ENCODE measurements around the gene ABCB9.

Gene ABCB9

DNA sequence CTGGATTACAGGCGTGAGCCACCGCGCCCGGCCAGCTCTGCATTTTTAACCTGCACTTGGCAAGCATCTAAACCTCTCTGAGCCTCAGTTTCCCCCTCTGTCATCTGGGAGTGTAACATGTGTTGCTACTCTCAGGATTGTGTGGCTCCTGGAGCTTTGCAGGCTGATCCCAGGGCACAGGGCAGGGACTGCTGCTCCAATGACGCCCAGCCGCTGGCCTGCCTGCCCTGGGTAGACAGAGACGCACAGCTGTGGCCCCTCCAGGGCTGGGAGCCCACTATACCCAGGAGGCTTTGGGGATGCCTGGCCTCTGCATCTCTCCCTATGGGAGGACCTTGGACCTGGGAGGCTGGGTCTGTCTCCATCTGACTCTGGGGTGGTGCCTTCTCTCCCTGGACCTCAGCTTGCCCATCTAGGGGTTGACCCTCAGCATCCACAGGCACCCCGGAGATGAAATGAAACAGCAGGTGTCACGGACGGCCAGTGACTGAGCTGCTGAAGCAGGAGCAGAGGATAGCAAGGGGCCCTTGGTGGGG, 27.9 kb upstream of the ABCB9 start:
- DNase-seq: no peak

DNA sequence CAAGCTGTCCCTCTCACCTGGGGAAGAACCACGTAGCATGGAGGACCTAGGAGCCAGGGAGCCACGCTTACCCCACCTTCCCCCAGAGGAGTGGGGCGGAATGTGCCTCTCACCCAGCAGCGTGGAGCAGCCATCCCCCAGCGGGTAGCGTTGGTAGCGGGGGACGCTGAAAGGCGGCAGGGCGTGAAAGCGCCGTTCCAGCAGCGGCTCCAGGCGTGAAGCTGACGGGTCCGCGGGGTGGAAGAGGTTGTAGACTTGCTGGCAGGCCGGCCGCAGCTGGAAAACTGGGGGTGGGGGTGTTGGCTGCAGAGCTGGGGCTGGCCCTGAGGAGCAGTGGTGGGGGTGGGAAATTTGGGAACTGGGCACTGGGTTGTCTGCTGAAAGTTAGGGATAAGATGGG, 26.1 kb upstream of the ABCB9 start:
- no peak for DNase-seq

DNA sequence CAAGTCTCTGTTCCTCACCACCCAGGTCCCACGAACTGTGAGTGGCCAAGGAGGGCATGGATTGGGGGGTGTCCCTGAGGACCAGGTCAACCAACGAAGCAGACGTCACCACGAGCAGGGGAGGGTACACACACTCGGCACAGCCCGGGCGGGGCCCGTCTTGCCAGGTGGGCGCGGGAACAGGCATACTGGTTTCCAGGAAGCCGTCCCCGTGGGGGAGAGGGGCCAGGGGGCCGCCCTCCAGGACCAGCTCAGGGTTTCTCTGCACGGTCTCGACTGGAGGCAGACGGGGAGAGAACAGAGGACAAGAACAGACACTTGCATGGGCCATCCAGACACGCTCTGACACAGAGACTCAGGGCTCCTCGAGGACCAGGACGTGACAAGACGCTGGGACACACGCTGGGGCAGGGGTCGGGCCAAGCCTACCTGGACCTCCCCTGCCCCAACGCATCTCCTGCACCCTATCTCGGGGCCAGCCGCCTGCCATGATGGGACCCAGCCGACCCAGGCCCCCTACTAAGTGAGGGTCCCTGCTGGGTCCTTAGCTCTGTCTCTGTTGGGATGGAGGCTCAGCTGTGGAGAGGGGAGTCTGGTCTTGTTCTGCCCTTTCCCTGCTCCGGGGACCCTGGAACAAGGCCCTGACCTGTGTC, 25.5 kb upstream of the ABCB9 start:
- DNase-seq: no peak

DNA sequence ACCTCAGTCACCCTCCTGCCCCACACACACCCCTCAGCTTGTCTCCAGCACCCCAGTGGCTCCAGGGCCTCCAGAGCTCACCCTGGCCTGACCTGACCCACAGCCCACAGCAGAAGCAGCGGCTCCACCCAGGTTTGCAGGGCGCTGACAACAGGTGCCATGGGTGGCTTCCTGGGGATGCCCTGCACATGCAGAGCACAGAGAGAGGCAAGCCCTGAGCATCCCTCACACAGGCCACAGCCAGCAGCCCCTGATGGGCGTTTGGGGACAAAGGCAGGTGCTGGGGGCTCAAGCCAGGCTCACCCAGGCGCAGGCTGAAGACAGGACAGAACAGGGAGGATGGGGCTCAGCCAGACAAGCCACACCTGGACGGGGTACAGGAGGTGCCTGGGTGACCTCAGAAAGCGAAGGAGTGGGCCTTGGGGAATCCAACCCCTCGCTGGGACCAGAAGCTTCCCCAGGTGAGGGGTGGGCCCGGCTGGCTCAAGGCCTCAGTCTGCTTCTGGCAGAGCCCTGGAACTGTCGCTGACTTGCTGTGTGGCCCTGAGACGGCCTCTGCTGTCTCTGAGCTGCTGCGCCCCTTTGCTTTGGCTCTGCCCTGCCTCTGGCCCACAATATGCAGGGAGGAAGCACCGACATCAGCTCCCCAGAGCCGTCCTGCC, 24.8 kb upstream of the ABCB9 start:
- no peak for DNase-seq

DNA sequence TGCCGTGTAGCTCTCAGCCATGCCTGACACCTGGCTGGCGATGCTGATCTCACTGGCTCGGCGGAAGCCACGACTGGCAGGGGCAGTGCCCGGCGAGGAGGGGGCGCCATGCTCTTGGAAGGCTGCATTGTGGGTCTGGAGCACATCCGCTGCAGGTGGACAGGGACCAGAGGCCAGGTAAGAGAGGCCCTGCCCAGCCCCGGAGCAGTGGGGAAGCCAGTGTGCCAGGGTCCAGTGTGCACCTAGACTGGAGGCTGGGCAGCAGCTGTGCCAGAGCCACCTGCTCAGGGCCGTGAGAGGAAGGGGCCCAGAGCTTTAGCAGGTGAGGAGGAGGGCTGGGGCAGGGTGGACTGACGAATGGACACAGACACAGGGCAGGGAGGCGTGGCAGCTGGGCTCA, 24.3 kb upstream of the ABCB9 start:
- no peak for DNase-seq

DNA sequence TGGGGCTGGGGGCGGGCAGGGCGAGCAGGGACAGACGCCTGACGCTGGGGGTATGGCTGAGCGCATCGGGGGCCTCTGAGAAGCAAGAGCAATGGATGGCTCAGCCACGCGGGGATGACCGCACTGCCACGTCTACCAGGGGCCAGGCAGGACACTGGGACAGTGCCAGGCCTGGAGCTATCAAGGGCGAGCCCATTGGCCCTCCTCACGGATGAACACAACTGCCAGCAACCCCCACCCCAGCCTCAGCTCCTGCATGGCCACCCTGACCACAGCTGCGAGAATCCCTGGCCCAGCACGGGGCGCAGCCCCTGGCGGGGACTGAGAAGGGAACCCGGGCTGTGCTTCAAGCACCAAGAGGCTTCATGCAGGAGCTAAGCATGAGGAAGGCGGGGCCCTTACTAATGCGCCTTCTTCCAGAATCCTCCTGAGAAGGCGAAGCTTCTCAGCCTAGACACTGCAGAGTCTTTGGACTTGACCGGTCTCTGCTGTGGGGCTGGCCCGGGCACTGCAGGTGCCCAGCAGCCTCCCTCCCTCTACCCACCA, 23.7 kb upstream of the ABCB9 start:
- DNase-seq: no peak

DNA sequence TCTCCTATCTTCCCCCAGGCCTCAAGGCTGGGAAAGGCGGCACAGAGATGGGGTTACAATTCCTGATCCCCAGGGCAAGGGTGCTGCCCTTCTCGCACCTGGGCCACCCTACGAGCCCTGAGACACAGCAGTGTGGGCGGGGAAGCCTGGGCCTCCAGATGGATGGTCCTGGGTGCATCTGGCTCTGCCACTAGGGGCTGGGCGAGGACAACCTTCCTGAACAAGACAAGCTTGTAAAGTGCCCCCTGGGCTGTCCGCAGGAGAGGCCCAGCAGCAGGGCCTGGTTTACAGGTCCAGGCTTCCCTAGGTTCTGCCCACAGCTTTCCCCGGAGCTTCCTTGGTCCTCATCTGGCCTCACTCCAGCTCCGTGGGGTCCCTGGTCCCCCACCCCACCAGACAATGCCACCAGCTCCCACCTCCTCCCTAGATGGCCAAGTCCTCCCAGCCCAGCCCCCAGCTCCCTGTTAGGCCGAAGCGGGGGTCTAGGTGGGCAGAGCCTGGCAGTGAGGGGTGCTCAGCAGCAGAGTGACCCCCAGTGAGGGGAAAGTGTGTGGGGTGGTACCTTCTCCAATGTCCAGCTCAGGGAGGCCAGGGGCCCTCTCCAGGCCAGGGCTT, 23.1 kb upstream of the ABCB9 start:
- DNase-seq: no peak

DNA sequence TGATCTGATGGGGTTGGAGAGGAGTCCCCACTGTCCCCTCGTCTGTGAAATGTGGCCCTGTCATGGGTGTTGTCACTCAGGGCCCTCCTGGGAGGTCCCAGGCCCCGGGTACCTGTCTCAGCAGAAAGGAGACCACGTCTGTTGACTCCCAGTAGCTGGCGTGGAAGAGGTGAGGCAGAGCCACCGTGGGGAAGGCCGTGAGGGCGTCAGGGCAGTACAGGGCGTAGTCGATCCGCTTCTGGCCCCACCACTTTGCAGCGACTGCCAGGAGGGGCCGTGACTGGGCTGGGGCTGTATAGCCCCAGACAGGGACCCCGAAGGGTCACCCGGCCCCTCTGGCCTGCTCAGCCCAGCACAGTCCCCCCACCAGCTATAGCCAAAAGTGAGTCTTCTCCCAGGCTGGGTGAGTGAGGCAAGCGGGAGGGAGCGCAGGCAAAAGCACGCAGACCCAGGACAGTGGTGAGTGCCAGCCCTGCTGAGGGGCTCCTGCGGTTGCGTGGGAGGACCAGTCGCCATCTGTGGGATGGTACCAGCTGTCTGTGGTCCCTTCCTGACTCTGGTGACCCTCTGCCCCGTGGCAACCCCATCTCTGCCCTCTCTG, 22.4 kb upstream of the ABCB9 start:
- DNase-seq: no peak

DNA sequence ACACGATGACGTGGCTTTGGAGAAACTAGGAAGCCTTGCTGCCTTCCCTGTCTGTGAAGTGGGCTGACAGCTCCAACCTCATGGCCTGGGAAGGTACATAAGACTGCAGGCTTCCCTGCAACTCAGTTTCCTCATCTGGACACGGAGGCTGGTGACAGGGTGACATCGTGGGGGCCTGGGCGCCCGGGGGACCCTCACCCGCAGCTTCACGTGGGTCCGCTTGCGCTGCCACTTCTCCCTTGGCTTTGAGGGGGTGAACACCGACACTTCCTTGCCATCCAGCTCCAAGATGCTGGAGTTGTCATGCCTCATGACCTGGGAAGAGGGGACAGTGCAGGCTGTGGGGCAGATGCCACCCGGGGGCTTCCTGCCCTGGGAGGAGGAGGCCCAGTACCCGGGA, 21.8 kb upstream of the ABCB9 start:
- no peak for DNase-seq

DNA sequence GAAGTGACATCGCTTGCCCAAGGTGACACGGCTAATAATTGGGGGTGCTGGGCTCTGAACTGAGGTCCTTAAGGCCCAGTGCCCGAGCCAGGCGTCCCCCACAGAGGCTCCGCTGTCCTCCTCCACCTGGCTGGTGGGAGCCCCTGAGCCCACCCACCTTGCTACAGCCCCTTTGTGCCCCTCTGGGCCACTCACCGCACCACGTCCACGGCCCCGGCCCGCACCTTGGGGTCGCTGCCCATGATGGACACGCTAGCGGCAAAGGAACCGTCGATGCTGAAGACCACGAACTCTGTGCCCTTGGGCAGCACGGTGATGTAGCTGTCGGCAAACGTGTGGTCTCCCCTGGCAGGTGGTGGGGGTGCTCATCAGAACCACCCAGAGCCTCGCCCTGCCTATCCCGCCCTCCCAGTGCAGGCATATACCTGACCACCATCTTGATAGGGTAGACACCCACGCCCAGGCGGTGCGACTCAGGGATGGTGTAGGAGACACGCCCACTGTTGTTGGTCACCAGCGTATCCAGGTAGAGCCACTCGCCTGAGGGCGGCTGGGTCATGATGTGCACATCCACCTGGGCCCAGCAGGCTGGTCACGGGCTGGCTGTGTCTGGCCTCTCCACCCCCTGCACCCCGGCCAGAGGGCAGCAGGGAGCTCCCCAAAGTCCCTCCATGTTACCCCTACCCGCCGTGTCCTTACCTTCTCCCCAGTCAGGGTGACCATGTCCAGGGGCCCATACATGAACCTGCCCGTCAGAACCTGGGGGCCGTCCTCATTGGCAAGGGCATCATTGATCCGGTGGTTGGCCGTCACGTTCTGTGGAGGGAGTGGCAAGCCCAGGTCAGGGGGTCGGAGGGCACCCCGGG, 21.1 kb upstream of the ABCB9 start:
- no peak for DNase-seq

DNA sequence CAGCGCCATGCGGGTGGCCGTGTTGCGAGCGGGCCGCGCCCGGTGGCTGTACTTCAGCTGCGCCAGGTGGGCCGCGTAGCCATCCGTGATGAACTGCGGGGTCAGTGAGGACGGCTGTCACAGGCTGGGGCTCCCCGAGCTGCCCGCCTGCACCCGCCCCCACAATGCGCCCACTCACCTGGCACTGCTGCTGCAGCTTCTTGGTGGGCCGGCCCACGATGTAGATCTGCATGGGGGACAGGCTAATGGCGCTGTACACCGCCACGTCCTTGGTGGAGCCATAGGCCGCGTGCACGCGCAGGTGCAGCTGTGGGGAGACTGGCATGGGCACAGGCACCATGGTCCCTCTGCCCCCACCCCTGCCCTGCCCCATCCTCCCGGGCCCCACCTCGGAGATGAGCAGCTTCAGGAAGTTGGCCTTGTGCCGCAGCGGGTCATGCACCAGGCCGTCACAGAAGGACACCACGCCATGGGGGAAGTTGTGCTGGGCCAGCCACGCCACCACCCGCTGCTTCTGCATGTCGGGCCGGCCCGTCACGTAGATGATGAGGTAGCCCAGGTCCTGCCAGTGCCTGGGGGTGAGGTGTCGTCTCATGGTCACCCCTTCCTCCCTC, 20.1 kb upstream of the ABCB9 start:
- DNase-seq: no peak

DNA sequence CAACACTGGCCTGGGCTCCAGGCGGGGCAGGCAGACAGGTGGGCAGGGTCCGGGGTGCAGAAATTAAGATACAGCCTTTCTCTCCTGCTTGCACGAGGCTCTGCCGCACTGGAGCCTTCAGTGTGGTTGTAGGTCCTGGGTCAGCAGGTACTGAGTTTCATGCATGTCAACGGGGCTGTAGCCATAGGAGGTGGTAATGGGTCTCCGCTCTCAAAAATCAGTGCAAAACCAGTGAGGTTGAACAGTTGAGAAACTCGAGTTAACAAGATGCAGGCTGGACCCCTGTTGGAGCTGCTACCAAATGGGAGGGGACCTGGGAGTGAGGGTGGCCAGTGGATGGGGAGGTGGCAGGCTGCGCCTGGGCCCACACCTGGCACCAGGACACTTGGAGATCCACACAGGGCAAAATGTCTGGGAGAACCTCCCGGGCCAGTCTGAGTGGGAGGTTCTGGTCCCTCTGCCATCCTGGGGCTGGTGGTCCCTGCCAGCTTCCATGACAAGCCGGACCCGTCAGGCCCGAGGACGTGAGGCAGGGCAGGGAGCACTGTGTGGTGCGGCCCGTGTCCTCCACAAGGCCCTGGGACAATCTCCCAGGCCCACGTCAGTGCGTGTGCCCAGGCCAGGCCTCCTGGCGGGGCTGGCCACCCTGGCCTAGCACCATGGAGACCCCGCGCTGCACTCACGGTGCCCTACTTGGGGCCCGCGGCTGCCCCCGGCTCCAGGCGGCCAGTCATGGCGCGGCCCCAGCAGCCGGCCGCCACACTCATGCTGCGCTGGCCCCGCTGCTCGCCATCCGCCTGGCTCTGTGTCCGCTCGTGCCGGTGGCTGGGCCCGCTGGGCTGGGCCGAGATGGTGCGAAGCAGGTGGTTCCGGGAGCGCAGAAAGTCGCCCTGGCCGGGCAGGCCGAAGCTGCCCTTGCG, 19.3 kb upstream of the ABCB9 start:
- no peak for DNase-seq

DNA sequence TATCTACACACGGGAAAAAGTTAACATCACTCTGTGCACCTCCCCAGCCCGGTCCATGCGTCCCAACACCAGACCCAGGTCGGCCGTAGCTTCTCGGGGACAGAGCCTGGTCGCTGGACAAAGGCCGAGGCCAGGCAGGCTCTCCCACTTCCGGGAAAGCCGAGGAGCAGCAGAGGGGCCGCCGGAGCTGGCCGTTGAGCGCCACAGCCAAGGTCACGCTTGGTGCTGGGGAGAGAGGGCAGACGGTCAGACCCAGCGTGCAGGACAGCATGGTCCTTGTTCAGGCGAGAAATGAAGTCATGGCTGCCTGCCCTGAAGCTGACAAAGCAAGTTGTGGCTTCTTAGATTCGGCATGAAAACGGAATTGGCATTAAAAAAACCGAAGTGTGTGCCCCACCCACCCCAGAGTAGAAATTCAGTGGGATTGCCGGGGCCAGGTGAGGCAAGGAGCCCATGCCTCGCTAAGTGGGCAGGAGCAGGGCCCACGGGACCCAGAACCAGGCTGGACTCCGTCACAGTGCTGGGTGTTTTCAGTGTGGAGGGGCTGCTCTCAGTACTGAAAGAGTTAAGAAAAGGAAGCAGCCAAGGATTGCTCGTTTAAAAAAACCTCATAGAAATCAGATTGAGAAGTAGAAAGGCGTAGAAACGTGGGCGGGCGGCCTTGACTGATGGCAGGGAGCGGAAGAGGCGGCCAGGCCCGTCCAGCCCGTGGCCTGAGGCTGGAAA, 18.5 kb upstream of the ABCB9 start:
- no peak for DNase-seq

DNA sequence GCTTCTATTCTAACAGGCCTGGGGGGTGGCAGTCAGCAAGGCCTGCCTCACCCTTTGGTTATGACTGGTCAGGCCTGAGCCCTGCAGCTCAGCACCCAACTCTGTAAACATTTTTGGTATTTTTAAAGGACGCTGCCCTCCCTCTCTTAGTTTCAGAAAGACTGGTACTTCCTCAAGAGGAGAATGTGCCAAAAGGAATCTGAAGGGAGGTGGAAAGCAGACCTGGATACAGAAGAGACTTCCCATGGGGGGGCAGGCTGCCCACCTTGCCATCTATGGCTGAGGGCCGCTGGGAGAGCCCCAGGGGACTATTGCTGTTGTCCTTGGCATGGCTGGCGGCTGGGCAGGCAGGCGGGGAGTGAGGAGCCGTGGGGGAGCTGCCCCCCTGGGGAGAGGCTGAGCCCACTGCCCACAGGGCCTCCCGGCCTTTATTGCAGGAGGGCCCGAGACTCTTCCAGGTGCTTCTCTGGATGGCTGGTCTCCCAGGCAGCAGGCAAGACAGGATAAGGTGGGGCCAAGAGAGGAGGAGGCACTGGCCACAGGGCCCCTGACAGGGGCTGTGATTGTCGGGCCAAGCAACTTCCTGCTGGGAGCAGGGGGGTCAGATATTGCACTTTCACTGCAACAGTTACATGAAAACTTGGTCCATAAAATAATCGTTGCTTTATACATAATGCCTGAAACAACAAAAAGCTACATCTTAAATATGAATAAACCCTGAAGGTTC, 17.7 kb upstream of the ABCB9 start:
- DNase-seq: no peak

DNA sequence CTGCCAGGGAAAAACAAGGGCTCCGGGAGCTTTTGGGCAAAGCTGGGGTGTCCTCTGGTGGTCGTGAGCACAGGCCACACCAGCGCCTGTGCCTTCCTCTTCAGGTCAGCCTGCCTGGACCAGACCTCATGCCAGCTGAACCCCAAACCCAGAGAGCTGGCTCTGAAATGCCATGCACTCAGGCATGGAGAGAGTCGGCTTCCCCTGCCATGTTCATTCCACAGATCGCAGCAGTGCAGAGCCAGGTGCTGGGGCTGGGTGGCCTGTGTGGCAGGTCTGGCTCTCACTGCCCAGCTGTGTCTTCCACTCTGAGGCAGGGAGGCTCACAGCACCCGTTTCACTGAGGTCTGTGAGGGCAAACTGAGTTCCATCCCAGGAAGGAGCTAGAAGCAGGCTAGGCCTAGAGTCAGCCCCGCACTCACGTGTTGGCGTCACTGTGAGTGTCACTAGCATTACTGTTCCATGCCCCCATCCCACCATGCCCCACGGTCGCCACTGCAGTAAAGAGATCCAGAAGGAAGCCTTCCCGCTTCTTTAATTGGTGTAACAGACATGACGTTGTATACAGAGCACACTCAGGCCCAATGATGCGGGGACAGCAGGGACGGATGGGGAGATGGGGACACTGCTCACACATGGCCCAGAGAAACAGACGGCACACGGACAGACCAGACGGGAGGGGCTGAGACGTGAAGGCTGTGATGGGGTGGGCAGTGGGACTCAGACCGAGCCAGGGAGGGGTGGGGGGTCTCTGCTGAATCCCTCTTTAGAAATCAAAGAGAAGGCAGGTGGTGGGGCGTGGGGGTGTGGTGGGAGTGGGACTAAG, 16.9 kb upstream of the ABCB9 start:
- DNase-seq: no peak

DNA sequence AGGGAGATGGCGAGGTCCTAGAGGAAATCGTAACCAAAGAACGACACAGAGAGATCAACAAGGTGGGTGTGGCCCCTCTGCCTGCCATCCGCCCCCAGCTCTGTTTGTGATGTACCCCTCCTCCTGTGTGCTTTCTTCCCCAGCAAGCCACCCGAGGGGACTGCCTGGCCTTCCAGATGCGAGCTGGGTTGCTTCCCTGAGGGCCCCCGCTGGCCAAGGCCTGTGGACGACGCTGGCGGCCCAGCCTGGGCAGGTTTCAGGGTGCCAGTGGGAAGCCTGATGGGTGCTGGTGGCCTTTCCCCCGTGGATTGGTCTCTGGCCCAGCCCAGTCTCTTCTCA, 16.2 kb upstream of the ABCB9 start:
- no peak for DNase-seq

DNA sequence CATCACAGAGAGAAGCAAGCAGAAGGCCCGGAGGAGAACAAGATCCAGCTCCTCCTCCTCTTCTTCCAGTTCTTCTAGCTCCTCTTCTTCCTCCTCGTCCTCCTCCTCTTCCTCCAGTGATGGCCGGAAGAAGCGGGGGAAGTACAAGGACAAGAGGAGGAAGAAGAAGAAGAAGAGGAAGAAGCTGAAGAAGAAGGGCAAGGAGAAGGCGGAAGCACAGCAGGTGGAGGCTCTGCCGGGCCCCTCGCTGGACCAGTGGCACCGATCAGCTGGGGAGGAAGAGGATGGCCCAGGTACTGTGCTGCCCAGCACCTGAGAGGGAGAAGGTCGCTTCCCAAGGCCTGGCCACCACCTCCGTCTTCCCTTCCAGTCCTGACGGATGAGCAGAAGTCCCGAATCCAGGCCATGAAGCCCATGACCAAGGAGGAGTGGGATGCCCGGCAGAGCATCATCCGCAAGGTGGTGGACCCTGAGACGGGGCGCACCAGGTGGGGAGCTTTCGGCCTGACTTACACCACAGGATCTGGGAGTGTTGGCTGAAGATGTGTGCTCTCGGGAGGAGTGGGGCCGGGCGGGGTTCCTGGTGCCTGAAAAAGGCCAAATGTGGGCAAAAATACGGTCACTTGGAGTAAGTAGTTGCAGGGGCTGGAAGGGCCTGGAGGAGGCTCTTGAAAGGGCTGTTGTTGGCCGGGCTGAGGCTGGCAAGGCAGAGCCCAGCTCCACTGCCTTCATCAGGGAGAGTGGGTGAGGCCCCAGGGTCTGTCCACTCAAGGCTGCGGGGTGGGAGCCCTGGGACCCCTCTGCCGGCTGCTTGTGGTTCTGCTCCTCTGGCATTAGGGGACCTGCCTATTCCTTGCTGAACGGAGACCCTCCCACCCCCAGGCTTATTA, 15.6 kb upstream of the ABCB9 start:
- no peak for DNase-seq

DNA sequence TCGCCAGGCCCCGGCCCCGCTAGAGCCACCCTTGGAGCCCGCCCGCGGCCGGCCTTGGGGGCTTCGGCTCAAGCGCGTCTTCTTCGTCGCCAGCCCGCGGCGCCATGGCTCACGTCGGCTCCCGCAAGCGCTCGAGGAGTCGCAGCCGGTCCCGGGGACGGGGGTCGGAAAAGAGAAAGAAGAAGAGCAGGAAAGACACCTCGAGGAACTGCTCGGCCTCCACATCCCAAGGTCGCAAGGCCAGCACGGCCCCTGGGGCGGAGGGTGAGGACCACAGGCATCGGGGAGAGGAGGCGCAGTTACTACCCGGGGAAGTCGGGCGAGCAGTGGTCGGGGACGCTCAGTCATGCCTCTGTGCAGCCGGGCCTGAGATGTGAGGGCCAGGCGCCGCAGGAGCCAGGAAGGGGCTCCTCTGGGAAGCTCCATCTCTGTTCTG, 14.8 kb upstream of the ABCB9 start:
- DNase-seq: no peak

Data from CD4-positive, alpha-beta T cell treated with Interferon gamma for 1 hour (primary cell).